HG02884 (cell line): ENCODE data around the gene ECSCR.
"Not testable (repeated sequence)": the region's sequence is repeated elsewhere in the genome, so short reads cannot be mapped to it uniquely, and the experiment has no call there.

Experiments
- ATAC-seq: cut with Tn5 transposase; IDR thresholded peaks from one replicate; pipeline ENCODE4 v1.9.1; 2021; ENCODE audit warnings: mild to moderate bottlenecking, moderate library complexity; ENCODE audit not compliant: unreplicated experiment

Gene ECSCR

DNA sequence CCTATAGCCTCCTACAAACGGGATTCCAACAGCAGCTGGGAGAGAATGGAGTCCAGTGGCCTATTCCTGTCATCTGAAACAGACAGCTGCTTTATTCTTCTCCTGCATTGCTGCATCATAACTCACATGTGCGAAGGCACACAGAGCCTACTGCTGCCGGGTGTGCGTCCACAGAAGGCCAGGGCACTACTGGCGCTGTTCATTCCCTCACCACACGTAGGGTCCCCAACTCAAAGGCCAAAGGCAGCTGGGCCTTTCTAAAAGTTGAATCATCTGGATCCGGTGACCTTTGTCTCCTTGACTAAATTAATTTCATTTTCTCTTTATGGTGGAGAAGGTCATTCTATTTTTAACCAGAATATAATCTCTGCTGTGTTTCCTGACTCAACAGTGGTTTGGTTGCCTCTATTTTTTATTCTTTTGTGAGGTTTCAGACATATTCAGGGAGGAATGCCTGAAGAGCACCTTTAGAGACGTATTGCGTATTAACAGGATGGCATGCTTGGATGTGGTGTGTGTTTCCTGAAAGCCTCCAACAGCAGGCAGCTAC is 47.9 kb downstream of the ECSCR start:
- ATAC-seq = no peak

DNA sequence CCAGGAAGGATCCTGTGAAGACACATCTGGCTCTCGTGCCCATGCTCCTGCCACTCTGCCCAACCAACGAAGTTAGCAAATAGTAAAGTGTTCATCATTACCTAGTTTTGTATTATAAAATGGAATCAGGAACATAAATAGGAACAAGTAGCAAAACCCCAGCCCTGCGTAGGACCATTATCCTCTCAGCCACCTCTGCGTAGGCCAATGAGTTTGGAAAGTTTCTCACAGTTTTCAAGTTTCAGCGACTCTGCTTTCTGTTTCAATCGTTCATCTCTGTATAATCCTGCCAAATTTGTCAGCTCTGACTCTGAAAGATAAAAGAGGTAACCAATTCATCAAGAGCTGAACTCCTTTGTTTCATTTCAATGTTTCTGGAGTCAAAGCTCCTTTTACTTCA is 48.6 kb downstream of the ECSCR start:
- ATAC-seq = no peak

DNA sequence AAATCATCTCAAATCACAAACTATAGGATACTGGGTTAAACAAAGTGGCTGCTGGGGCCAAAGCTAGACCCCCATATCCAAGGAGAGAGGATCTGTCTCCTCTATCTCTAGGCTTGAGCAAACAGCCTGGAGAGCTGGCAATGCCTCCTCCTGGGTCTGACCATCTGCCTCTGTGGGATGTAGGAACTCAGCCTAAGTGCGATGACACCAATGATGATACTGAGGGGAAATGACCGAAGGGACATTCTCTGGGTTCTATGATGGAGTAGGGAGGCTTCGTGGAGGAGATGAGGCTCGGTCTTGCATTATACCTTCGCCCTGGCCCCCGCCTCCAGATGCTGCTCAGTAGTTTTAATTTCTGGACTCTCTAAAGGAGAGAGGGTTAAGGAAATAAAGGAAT is 49.4 kb downstream of the ECSCR start:
- ATAC-seq = no peak

DNA sequence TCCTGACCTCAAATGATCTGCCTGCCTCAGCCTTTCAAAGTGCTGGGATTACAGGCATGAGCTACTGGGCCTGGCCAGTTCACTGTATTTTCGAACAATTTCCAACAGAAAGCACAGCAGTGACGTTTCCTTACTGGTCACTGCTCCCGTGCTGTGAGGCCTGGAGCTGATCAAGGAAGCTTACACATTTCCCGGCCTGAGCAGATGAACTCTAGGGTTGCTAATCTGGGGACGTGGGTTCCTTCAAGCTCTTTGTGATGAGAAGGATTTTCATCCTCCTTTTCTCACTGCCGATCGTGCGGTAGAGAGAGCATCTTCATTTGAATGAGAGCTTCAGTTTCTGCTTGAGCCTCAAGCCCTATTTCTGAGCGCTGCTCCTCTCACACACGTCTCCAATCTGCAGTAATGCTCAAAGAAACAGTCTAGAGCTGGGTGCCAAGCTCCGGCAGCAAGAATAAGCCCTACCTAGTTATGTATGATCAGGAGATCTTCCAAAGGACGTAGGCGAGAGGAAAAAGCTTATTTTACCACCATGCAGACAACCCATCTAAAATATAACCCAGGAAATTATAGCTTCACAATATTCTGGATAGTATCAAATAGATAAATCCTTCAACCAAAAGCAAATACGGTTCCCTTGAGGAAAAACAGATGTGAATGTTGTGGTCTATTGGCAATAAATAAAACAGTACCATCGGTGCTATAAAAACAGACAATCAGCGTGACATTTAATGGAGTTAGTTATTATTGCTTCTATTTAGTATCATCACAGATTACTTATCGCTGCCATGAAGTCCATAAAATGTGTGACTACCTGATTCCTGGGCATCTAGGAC is 51.3 kb downstream of the ECSCR start:
- no peak for ATAC-seq

DNA sequence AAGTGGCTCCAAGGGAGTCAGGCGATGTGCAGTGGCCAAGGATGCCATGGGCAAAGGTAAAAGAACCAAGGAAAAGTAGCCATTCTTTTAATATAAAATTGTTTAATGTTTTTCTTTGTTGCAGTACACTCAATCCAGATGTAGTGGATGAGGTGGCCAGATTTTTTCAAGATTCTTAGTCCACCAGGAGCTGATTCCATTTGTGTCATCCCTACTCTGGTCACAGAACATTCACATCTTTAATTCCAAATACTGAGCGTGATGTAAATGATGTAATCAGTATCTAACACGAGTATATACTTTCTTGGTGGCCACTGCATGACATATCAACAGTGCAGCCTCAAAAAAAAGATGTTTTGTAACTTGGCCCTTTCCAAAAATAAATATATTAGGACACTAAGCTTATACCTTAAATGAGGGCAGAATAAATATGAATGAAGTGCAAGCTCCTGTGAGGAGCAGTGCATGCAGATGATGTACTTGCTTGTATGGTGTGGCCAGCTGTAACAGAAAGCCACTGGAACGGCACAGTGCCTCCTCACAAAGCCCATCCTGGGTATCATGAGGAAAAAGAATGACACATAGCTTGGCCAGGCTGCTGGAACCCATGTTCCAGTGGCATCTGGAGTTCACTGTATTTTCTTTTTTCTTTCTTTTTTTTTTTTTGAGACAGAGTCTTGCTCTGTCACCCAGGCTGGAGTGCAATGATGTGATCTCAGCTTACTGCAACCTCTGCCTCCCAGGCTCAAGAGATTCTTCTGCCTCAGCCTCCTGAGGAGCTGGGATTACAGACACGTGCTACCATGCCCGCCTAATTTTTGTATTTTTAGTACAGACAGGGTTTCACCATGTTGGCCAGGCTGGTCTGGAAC is 52.2 kb downstream of the ECSCR start:
- no peak for ATAC-seq

GRCh38 chr5:139409116-139409515 is 53.4 kb downstream of the ECSCR start:
- not testable (repeated sequence) for ATAC-seq

GRCh38 chr5:139408191-139408590 is 54.4 kb downstream of the ECSCR start:
- ATAC-seq = no peak

- ATAC-seq = no peak
Measured at GRCh38 chr5:139407517-139407916, 55.0 kb downstream of the ECSCR start.

DNA sequence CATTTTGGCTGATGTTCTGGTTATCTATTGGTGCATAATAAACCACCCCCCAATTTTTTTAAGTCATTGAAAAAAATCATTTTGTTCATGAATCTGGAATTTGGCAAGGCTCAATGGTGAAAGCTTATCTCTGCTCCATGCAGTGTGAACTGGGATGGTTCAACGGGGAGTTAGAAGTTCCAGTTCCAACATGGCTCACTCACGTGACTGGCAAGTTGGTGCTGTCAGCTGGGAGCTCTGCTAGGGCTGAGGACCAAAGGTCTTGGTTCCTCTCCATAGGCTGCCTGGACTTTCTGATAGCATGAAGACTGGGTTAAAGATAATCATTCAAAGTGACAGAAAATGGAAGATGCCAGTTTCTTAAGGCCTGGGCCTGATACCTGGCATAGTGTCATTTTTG is 55.6 kb downstream of the ECSCR start:
- ATAC-seq = no peak

DNA sequence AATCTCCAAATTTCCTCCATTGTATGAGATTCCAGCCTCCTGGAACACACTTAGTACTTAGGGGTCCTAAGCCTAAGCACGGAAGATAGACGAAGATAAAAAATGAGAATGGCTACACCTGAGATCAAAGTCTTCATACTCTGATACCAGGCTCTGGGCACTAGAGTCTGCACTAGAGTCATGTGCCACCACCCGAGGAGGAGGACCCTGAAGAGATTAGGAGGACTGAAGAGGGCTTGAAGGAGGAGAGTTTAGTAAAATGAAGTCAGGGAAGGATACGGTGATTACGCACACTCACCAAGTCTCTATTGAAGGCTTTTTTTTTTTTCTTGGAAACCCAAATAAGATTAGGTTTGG is 58.1 kb downstream of the ECSCR start:
- no peak for ATAC-seq

GRCh38 chr5:139403787-139404483 is 58.6 kb downstream of the ECSCR start, which contains the start of gene SPATA24:
Gene SPATA24, minus strand, starts transcription at chr5:139404089. Its CDS starts 29 bp downstream, at chr5:139404060.
- ATAC-seq = peak; percentile 78

- peak; percentile 3 for ATAC-seq
Measured at GRCh38 chr5:139403418-139403786, 59.1 kb downstream of the ECSCR start.

- ATAC-seq = no peak
Measured at GRCh38 chr5:139402561-139403158, 59.9 kb downstream of the ECSCR start.

- ATAC-seq = no peak
Measured at GRCh38 chr5:139401546-139401945, 61.0 kb downstream of the ECSCR start.

DNA sequence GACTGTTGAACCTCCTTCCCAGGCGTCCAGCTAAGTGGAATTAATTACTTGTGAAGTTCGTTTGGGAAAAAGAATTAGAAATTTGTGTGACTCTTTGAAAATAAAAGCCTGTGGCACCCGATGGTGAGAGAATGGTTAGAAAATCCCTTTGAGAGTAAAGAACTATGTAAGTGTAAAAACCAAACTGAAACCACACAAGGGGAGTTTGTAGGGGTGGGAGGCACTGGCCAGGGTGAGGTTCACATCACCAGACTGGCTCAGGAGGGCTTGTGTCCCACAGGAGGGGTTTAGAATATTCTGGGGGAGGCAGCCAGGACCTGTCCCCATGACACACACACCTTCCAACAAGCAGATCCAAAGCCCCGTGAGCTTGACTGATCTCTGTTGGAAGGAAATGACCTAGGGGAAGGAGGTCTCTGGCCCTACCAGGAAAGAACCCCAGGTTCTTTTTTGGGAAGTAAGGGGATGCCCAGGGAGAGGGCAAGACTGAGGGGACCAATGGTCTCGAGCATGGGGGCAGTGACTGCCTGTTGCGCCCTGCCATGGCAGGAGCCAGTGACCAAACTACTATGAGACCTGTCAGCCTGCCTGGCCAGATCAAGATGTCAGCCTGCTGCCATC is 62.9 kb downstream of the ECSCR start:
- ATAC-seq = peak; percentile 27
